KG1 (cell line): ENCODE data around the gene MRM2.

Experiments used
- DNase-seq: peaks from one replicate; lab custom pipeline; 2025; lab: John Stamatoyannopoulos, UW

MRM2 gene

GRCh38 chr7:2266911-2267310, 24.9 kb upstream of the MRM2 start:
- no peak for DNase-seq

GRCh38 chr7:2264158-2264557, 22.2 kb upstream of the MRM2 start:
- DNase-seq = no peak

- no peak for DNase-seq
Observed at GRCh38 chr7:2263176-2263575, 21.2 kb upstream of the MRM2 start.

GRCh38 chr7:2261611-2262010, 19.6 kb upstream of the MRM2 start:
- DNase-seq = no peak

GRCh38 chr7:2260820-2261219, 18.8 kb upstream of the MRM2 start:
- DNase-seq = no peak

GRCh38 chr7:2259480-2259879, 17.5 kb upstream of the MRM2 start:
- DNase-seq = no peak

GRCh38 chr7:2258661-2259365, 16.8 kb upstream of the MRM2 start:
- no peak for DNase-seq

- no peak for DNase-seq
Observed at GRCh38 chr7:2257651-2258050, 15.6 kb upstream of the MRM2 start.

- no peak for DNase-seq
Observed at GRCh38 chr7:2257046-2257551, 15.1 kb upstream of the MRM2 start.

- no peak for DNase-seq
Observed at GRCh38 chr7:2256306-2257045, 14.5 kb upstream of the MRM2 start.

- no peak for DNase-seq
Observed at GRCh38 chr7:2255145-2256139, 13.4 kb upstream of the MRM2 start.

GRCh38 chr7:2254429-2255144, 12.6 kb upstream of the MRM2 start:
- no peak for DNase-seq

- DNase-seq = no peak
Observed at GRCh38 chr7:2253525-2254244, 11.7 kb upstream of the MRM2 start.

GRCh38 chr7:2253021-2253420, 11.0 kb upstream of the MRM2 start:
- DNase-seq = no peak

GRCh38 chr7:2251841-2252771, 10.1 kb upstream of the MRM2 start:
- DNase-seq = no peak

GRCh38 chr7:2251381-2251780, 9.4 kb upstream of the MRM2 start:
- DNase-seq = no peak

- no peak for DNase-seq
Observed at GRCh38 chr7:2249744-2250323, 7.8 kb upstream of the MRM2 start.

- DNase-seq = peak; percentile 75
Observed at GRCh38 chr7:2248984-2249694, 7.1 kb upstream of the MRM2 start.
